RPMI7951 (cell line): Measurements from ENCODE around the gene PRDM7. TPM values are rescaled to one million over a fixed set of nuclear protein-coding genes. Genes with fewer than 3 reads are reported as not detected.
"Not testable (repeated sequence)": the region's sequence is repeated elsewhere in the genome, so short reads cannot be mapped to it uniquely, and the experiment has no call there.

Experiments
- DNase-seq: peaks from one replicate; pipeline ENCODE4 v3.0.0-alpha.2; 2012; ENCODE audit warnings: low read depth
- total RNA-seq: library from RNA; depleted of rRNA; stranded (reverse); fragments of >200 nt; shearing (Covaris generic); gene quantifications from 2 replicates; pipeline ENCODE4 v1.2.3, GENCODE V29; 2014; rRNA removed

PRDM7 gene
- total RNA-seq, 1 experiment from 2014 or later: not detected

DNA sequence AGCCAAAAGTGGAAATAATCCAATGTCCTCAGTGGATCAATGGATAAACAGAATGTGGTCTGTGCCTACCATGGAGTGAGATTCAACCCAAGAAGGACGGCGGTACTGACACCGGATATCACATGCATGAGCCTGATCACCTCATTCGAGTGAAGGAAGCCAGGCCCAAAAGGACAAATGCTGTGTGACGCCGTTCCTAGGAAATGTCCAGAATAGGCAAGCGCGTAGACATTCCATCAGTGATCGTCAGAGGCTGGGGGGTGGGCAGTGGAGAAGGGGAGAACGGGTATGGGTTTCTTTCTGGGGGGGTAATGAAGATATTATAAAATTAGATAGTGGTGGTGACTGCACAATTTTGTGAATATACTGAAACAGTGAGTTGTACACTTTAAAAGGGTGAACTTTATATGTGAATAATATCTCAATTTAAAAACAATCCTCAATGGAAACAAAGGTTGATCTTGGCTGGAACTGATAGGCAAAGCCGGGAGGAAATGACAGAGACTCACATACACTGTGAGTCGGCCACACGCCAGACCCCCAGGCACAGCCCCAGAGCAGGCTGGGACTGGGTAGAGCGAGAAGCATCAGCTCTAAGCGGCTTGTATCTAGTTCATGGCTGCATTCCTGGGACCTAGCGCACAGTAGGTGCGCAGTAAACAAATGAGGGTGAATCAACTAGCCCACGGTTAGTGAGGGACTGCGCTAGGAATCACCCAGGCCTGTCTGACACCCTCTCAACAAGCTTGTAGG, 61.4 kb downstream of the PRDM7 start:
- DNase-seq: no peak

- DNase-seq: no peak
Observed at GRCh38 chr16:90012991-90013745, 64.0 kb downstream of the PRDM7 start.

- DNase-seq: no peak
Observed at GRCh38 chr16:90011908-90012501, 65.1 kb downstream of the PRDM7 start.

DNA sequence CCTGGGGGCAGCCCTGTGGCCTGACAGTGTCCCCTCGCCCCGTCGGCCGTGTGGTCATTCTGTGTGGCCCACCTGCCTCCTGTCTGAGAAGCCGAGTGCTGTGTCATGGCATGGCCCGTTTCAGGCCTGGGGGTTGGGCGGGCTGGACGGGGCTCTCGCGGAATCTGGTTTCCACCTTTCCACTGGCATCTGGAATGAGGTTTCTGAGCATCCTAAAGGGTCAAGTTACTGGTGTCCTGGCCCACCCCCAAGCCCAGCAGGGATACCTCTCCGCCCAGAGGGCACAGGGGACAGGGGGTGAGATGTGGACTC, 65.7 kb downstream of the PRDM7 start:
- no peak for DNase-seq

GRCh38 chr16:90010676-90011507, 66.2 kb downstream of the PRDM7 start:
- no peak for DNase-seq

DNA sequence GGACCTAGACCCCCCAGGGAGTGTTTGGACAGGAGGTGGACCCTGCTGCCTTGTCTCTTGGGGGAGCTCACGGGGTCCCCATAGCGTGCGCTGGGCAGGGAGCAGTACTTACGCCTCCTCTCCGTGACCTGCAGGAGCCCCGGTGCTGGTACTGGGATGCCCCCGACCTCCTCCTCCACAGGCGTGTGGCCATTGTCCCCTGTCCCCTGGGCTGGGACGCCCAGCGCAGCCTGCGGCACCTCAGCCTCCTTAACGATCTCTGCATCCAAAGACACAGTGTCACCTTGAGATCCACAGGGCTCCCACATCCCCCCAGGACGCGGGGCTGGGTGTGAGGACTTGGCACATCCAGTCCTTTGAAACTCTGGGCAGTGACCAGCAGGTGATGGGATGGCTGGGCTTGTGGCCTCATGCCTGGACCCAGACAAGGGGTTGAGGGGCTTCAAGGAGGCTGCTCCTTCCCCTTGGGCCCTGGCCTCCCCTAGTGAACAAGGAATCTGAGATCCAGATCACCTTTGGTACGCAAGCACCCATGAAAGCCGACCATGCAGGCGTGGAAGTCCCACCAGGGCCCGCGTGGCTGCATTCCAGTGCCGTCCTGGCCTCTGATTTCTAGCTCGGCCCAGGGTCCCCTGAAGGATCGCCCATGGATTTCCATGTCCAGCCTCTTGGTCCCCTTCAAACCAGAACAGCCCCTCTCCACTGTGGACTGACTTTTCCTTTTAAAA, 67.8 kb downstream of the PRDM7 start:
- DNase-seq: no peak

DNA sequence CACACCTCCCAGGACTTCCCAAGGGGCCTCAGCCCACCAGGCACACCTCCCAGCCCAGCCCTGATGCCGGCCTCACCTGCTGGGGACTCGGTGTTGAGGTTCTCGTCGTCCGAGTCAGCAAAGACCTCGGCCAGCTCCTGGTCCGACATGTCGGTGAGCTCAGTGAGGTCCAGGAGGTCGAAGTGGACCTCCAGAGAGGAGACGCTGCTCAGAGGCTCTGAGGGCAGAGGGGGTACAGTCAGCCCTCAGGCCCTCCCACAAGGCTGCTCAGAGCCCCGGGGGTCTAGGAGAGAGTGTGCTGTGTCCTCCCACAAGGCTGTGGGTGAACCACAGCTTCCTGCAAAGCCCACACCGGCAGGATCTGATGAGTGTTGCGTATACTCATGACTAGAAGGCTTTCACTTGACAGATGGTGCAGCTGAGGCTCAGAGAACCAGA, 68.4 kb downstream of the PRDM7 start:
- no peak for DNase-seq

DNA sequence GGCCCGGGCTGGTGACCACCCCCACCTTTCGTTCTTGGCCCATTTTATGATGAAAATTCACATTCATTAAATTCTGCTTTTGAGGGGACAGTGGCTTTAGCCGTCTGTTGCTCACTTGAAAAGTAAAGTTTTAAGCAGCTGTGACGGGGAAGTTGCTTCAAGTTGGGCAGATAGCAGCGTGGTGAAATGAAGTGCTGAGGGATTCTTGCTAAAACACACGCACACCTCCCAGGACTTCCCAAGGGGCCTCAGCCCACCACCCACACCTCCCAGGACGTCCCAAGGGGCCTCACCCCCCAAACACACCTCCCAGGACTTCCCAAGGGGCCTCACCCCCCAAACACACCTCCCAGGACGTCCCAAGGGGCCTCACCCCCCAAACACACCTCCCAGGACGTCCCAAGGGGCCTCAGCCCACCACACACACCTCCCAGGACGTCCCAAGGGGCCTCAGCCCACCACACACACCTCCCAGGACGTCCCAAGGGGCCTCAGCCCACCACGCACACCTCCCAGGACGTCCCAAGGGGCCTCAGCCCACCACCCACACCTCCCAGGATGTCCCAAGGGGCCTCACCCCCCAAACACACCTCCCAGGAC, 69.4 kb downstream of the PRDM7 start:
- DNase-seq: not testable (repeated sequence)

GRCh38 chr16:90007015-90007414, 70.1 kb downstream of the PRDM7 start:
- no peak for DNase-seq

Other genes starting within 250 kb of the PRDM7 start
- 1.8 and 3.3 TPM in 2 replicates for gene SPIRE2, start 248.9 kb downstream of the PRDM7 start, total RNA-seq
- gene TCF25, start 203.7 kb downstream of the PRDM7 start, total RNA-seq: 72.9 and 93.7 TPM in 2 replicates
- gene MC1R, start 158.5 kb downstream of the PRDM7 start, total RNA-seq: 2.0 and 2.8 TPM in 2 replicates
- gene TUBB3, start 154.0 kb downstream of the PRDM7 start, total RNA-seq: 229 and 237 TPM in 2 replicates
- 97.2 and 143 TPM in 2 replicates for gene DEF8, start 128.6 kb downstream of the PRDM7 start, total RNA-seq
- gene DBNDD1, start 57.9 kb downstream of the PRDM7 start, total RNA-seq: 7.7 TPM in 2 replicates